ENCODE data around the gene ACOXL.

ACOXL gene

GRCh38 chr2:111029181-111029927 lies 297.0 kb downstream of the ACOXL start:
- no peak overlapping the region for H3K4me3 ChIP-seq (ENCODE audit: low read length)

GRCh38 chr2:111030260-111030891 lies 298.0 kb downstream of the ACOXL start:
- TF ChIP-seq ZNF274 (IDR thresholded peaks at IDR 0.05; ENCODE audit: low read depth, low read length) = no peak
- H3K4me3 ChIP-seq (ENCODE audit: low read length) = no peak overlapping the region; the same call in 1 of the 2 replicates

More at GRCh38 chr2:111029181-111029927, 297.0 kb downstream of the ACOXL start:
- no peak for TF ChIP-seq ZNF274 (IDR thresholded peaks at IDR 0.05; ENCODE audit: low read depth, low read length)

- H3K4me3 ChIP-seq (ENCODE audit: low read length) = no peak overlapping the region
- TF ChIP-seq ZNF274 (IDR thresholded peaks at IDR 0.05; ENCODE audit: low read depth, low read length) = no peak
These were observed 298.6 kb downstream of the ACOXL start for GRCh38 chr2:111030945-111031344.

GRCh38 chr2:111031546-111032478 lies 299.4 kb downstream of the ACOXL start:
- H3K4me3 ChIP-seq (ENCODE audit: low read length) = no peak overlapping the region
- no peak for TF ChIP-seq ZNF274 (IDR thresholded peaks at IDR 0.05; ENCODE audit: low read depth, low read length)

- no peak overlapping the region for H3K4me3 ChIP-seq (ENCODE audit: low read length)
- TF ChIP-seq ZNF274 (IDR thresholded peaks at IDR 0.05; ENCODE audit: low read depth, low read length) = no peak
These were observed 300.5 kb downstream of the ACOXL start for GRCh38 chr2:111032721-111033429.

- no peak overlapping the region for H3K4me3 ChIP-seq (ENCODE audit: low read length)
- no peak for TF ChIP-seq ZNF274 (IDR thresholded peaks at IDR 0.05; ENCODE audit: low read depth, low read length)
These were observed 301.8 kb downstream of the ACOXL start for GRCh38 chr2:111034146-111034545.

GRCh38 chr2:111034606-111035005 lies 302.2 kb downstream of the ACOXL start:
- no peak for TF ChIP-seq ZNF274 (IDR thresholded peaks at IDR 0.05; ENCODE audit: low read depth, low read length)

GRCh38 chr2:111035830-111036441 lies 303.6 kb downstream of the ACOXL start:
- no peak overlapping the region for H3K4me3 ChIP-seq (ENCODE audit: low read length)
- no peak for TF ChIP-seq ZNF274 (IDR thresholded peaks at IDR 0.05; ENCODE audit: low read depth, low read length)

More at GRCh38 chr2:111034606-111035005, 302.2 kb downstream of the ACOXL start:
- no peak overlapping the region for H3K4me3 ChIP-seq (ENCODE audit: low read length)

- TF ChIP-seq ZNF274 (IDR thresholded peaks at IDR 0.05; ENCODE audit: low read depth, low read length) = no peak
- no peak overlapping the region for H3K4me3 ChIP-seq (ENCODE audit: low read length)
These were observed 304.8 kb downstream of the ACOXL start for GRCh38 chr2:111037128-111037527.

- no peak for TF ChIP-seq ZNF274 (IDR thresholded peaks at IDR 0.05; ENCODE audit: low read depth, low read length)
These were observed 307.4 kb downstream of the ACOXL start for GRCh38 chr2:111039628-111040383.

GRCh38 chr2:111041398-111042202 lies 309.2 kb downstream of the ACOXL start:
- no peak overlapping the region for H3K4me3 ChIP-seq (ENCODE audit: low read length)
- no peak for TF ChIP-seq ZNF274 (IDR thresholded peaks at IDR 0.05; ENCODE audit: low read depth, low read length)

More at GRCh38 chr2:111039628-111040383, 307.4 kb downstream of the ACOXL start:
- no peak overlapping the region for H3K4me3 ChIP-seq (ENCODE audit: low read length)

- H3K4me3 ChIP-seq (ENCODE audit: low read length) = no peak overlapping the region
- TF ChIP-seq ZNF274 (IDR thresholded peaks at IDR 0.05; ENCODE audit: low read depth, low read length) = no peak
These were observed 309.9 kb downstream of the ACOXL start for GRCh38 chr2:111042261-111042660.
